Right cardiac atrium (tissue), 5 donors: ENCODE results near the gene EARS2. TPM values are rescaled to one million over a fixed set of nuclear protein-coding genes. Genes with fewer than 3 reads are reported as not detected.
A peak's percentile ranks its signal among the peaks of the same experiment; 100 is the strongest.

Experiments used
- ATAC-seq, 2 donors: fragments of 200-7000 bp; cut with Tn5 transposase; one replicate each; pipeline versions ENCODE4 v1.8.0 to v1.9.1; 2020; ENCODE audit warnings: moderate library complexity in 2 of 2, mild to moderate bottlenecking in 1 of 2
- DNase-seq, 3 donors: peaks; one replicate each; pipeline ENCODE4 v3.0.0-alpha.2; 2020
- H3K27ac ChIP-seq: one replicate; pipeline ENCODE4 v1.5.1; 2013; ENCODE audit warnings: mild to moderate bottlenecking, low read length, control low read depth, moderate library complexity
- H3K27me3 ChIP-seq: one replicate; pipeline ENCODE4 v1.6.1; 2013; ENCODE audit not compliant: control insufficient read depth, insufficient read depth
- H3K4me1 ChIP-seq: one replicate; pipeline ENCODE4 v1.6.1; 2013; ENCODE audit warnings: low read length; ENCODE audit not compliant: control insufficient read depth, insufficient read depth
- H3K4me3 ChIP-seq: one replicate; pipeline ENCODE4 v1.5.1; 2013; ENCODE audit warnings: low read length, control low read depth
- H3K9me3 ChIP-seq: one replicate; pipeline ENCODE4 v1.6.1; 2013; ENCODE audit warnings: low read length; ENCODE audit not compliant: control insufficient read depth
- WGBS: extraction: QIAGEN DNeasy Blood & Tissue Kit; methylation state at CpG from one replicate; pipeline ENCODE4 v1.1.7; 2013; 5-methylcytosine and 5-hydroxymethylcytosine counted together
- intact Hi-C, 4 donors: fragments of 100-400 bp; cut with DNase I; formaldehyde crosslinking; loops; one replicate each; pipeline versions ENCODE4 v1.11.0 to v1.14.0; 2022 to 2023
- polyA plus RNA-seq: library from polyadenylated mRNA; stranded (reverse); fragments of 200-250 nt; gene quantifications from one replicate; pipeline ENCODE4 v1.2.3, GENCODE V29; 2013
- total RNA-seq, 4 donors: library from RNA; stranded (reverse); fragmentation: NEBNext Ultra II Directional; extraction: Animal tissue kit (Norgen Biotek cat#: 25700); gene quantifications; one replicate each; pipeline ENCODE4 v1.2.1, GENCODE V29; 2021
- donor health status: healthy with polysubstance abuse.
- donor health status: DM: no; HTN: yes; CAD: no.
- donor health status: DM: no; HTN: no; CAD: no.
- donor health status: DM: no; HTN: yes; CAD: no; lungs with severe emphysema.
- donor health status: DM: yes; HTN: yes; CAD: no.

Gene EARS2
- total and polyA plus RNA-seq, 5 donors, result 11.0 to 18.2 (median 15.9) TPM

DNA sequence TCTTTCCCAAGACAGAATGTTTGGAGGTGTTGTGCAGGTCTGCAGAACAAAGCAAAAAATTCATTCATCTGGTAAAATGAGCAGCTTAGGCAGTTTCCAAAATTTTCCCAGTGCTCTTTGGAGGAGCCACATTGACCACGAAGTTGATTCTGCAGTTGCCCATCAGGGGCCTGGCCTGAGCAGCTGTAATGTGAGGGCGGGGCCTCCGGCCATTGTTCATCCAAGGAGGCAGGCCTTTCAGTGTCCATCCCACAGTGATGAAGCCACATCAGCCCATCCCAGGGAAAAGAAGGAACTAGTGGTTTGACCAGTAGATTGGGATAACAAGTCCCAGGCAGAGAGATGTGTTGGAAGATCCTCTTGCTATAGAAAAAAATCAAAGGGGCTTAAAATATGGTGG lies 10.5 kb upstream of the EARS2 start:
- Histone ChIP-seq H3K27ac (no peak overlapping the region), H3K27me3 (no peaks in the 10 kb centered on the region), H3K4me1 (peaks cover 5% of the 10 kb centered on the region), H3K9me3 (no peaks in the 10 kb centered on the region), H3K4me3 (no peak overlapping the region)
- no peak for DNase-seq
- 85% methylated on average over 3 of the region's 3 CpGs for WGBS
- no peak for ATAC-seq
- intact Hi-C loops, result no loop called here

DNA sequence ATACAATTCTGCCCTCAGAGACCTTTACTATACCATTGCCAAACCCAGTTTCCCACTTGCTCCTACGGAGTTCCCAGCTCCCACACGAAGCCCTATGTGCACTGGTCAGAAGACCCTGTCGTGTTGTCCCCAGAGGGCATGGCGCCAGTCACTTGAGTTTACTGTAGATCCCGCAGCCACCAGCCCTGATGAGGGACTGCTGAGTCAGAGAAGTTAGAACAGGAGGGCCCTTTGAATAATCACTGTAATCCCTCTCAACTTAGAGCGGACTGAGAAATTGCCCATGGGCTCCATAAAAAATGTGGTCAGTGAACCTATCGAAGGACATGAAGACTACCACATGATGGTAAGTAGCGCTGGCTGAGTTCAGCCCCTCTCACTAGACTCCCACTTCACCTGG lies 9.6 kb upstream of the EARS2 start:
- Histone ChIP-seq H3K4me3 (no peak overlapping the region), H3K27me3 (no peaks in the 10 kb centered on the region), H3K27ac (no peak overlapping the region), H3K9me3 (no peaks in the 10 kb centered on the region), H3K4me1 (peaks cover 5% of the 10 kb centered on the region)
- no peak for DNase-seq
- intact Hi-C loops, result no loop called here
- WGBS, result 94% methylated on average over 8 of the region's 8 CpGs
- no peak for ATAC-seq

DNA sequence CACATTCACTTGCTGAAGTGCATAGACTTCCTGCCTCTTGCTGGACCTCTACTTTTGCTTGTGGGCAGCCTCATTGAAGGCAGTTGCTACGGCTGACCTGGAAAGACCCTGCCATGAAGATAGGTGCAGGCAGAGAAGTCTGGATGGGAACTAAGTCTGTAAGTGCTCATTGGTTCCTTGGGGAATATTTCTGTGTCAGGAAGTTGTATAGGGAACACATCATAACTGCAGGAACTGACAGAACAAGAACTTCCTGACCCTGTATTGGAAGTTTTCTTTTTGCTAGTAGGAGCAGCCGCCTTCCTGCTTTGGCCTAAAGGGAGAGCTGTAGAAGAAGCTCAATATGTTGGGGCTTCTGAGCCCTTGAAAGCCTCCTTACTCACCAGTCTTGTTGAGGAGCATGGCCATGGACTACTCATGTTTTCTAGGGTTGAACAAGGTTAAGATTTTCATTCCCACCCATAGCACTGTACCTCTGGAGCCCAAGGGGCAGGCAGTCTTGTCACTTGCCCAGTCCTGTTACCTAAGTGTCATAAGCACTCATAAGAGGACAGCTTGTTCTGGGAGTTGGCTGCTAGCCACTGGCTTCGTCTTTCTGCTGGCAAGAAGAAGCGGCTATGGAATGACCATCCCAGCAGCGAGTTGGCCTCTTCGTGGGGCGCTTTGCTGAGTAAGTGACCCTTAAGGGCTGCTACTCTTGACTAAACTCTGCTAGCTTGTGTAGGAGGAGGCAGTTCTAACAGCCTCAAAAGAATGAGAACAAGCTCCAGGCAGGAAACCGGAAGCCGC lies 7.6 kb upstream of the EARS2 start:
- Histone ChIP-seq H3K4me3 (no peak overlapping the region), H3K27ac (peak overlapping the region; percentile 91), H3K27me3 (no peaks in the 10 kb centered on the region), H3K4me1 (peaks cover 5% of the 10 kb centered on the region), H3K9me3 (no peaks in the 10 kb centered on the region)
- DNase-seq, result peak; percentile 67 to 85 (median 81)
- 63% methylated on average over 9 of the region's 9 CpGs for WGBS
- intact Hi-C loops, result no loop called here
- ATAC-seq, result peak; percentile 71 to 75

DNA sequence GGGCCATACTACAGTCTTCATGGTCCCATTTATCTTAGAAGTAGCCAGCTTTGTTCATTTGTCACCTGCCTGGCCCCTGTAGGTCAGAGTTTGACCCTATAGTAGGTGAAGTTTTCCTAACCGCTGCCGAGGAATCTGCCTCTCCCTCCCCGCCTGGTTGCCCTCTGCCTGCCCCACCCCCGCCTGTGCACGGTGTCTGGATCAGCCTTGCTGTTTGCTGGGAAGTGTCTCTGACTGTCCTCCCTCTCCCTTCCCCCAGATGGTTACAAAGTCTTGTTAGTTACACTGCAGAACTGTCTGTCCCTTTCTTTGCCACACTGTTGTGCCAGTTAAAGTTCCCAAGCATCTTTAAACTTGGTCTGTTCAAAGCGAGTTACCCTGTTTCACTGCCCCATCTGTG lies 6.0 kb upstream of the EARS2 start:
- ATAC-seq, result no peak
- H3K4me3 ChIP-seq, result no peak overlapping the region
- no peak overlapping the region for H3K27ac ChIP-seq
- no peaks in the 10 kb centered on the region for H3K27me3 ChIP-seq
- 91% methylated on average over 6 of the region's 6 CpGs for WGBS
- no peak for DNase-seq
- intact Hi-C loops, result no loop called here
- peaks cover 9% of the 10 kb centered on the region for H3K4me1 ChIP-seq
- no peaks in the 10 kb centered on the region for H3K9me3 ChIP-seq

DNA sequence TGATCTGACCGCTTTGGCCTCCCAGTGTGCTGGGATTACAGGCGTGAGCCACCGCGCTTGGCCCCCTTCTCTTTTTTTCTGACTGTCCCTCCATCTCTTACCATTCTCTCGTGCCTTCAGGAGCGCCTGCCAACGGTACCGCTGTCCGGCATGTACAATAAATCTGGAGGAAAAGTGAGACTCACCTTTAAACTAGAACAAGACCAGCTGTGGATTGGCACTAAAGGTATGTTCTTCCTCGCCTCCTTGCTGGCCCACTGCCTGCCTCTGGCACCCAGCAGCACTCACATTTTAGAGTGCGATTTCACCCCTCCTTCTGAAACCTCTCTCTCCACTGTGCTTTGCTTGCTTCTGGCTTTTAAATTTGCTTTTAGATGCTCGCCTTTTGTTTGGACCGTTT lies 5.4 kb upstream of the EARS2 start:
- no peaks in the 10 kb centered on the region for H3K9me3 ChIP-seq
- no peak overlapping the region for H3K27ac ChIP-seq
- 94% methylated on average over 13 of the region's 13 CpGs for WGBS
- DNase-seq, result no peak
- no peak overlapping the region for H3K4me3 ChIP-seq
- no peaks in the 10 kb centered on the region for H3K27me3 ChIP-seq
- ATAC-seq, result no peak
- H3K4me1 ChIP-seq, result peaks cover 9% of the 10 kb centered on the region
- intact Hi-C loops, result no loop called here

DNA sequence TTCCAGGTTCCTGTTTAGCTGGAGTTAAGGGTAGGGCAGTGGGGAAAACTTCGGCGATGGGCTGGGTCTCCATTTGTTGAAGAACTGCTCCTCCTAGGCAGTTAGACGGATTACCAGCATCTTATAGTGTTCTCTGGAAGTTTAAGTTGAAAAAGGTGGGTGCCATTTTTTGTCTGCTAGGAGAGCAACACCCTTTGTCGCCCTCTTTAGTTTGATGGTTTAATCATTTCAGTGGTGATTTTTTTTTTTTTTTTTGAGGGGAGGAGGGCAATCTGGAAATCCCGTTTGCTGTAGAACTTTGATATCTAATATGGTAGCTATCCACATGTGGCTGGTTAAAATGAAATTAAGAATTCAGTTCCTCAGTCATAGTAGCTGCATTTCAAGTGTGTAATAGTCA lies 4.4 kb upstream of the EARS2 start:
- WGBS, result 78% methylated on average over 5 of the region's 5 CpGs
- Histone ChIP-seq H3K4me3 (no peak overlapping the region), H3K27me3 (no peaks in the 10 kb centered on the region), H3K27ac (no peak overlapping the region), H3K4me1 (peaks cover 9% of the 10 kb centered on the region), H3K9me3 (no peaks in the 10 kb centered on the region)
- ATAC-seq (no peak), DNase-seq (no peak)
- intact Hi-C loops, result no loop called here

DNA sequence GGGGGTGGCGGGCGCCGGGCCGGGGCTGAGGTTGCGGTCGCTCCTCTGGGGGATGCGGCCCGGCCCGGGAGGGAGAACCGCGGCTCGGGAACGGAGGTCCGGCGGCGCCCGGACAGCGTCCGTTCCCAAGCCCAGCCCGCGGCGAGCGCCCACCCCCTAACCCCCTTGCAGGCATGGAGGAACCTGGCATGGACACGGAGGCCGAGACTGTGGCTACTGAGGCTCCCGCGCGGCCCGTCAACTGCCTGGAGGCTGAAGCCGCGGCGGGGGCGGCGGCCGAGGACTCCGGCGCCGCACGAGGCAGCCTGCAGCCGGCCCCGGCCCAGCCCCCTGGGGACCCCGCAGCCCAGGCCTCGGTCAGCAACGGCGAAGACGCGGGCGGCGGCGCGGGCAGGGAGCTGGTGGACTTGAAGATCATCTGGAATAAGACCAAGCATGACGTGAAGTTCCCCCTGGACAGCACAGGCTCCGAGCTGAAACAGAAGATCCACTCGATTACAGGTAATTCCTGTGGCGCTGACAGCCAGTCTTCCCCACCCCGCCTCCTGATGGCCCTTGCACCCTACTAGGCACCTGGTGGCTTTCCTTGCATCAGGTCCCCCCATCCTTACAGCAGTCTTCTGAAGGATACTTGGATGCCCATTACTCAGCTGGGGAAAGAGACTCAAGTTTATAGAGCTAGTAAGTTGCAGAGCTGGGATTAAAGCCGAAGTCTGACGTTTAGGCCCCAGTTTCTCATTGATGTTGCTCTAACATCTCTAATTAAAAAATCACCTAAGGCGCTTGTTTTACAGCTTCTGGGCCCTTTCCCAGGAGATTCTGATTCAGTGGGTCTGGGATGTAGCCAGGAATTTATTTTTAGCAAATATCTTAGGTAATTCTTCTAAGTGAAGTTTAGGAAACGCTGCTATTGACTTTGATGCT lies 891 bp upstream of the EARS2 start:
- H3K27ac ChIP-seq, result peak overlapping the region; percentile 61
- 1% methylated on average over 60 of the region's 60 CpGs for WGBS
- no peak for DNase-seq
- no peak for ATAC-seq
- H3K4me3 ChIP-seq, result peak overlapping the region; percentile 76
- no peaks in the 10 kb centered on the region for H3K9me3 ChIP-seq
- H3K4me1 ChIP-seq, result peaks cover 6% of the 10 kb centered on the region
- H3K27me3 ChIP-seq, result no peaks in the 10 kb centered on the region
- intact Hi-C loops, result loop anchor here in 3 of 4 donors (2.0 to 5.0 kb wide), 2 partner anchors 39 kb away; partner anchors contain the start of gene NDUFAB1 (in 3 of the 3)

DNA sequence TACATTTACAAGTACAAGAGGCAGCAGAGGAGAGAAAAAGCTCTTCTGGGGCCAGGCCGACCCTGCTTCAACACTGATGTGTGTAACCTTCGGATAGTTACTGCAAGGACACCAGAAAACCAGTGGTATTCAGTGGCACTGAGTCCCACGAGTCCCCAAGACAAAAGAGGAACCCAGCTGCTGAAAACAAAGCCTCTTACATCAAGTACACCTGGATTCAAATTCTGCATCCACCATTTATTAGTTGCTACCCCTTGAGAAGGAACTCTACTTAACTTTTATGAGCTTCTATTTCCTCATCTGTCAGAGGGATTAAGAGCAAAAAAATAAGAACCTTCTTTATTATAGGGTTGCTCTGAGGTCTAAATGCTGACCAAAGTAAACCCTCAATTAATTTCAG lies 2.6 kb downstream of the EARS2 start:
- no peaks in the 10 kb centered on the region for H3K27me3 ChIP-seq
- 85% methylated on average over 3 of the region's 3 CpGs for WGBS
- intact Hi-C loops, result no loop called here
- ATAC-seq, result no peak
- peaks cover 5% of the 10 kb centered on the region for H3K4me1 ChIP-seq
- DNase-seq, result no peak
- H3K4me3 ChIP-seq, result no peak overlapping the region
- H3K27ac ChIP-seq, result no peak overlapping the region
- no peaks in the 10 kb centered on the region for H3K9me3 ChIP-seq

DNA sequence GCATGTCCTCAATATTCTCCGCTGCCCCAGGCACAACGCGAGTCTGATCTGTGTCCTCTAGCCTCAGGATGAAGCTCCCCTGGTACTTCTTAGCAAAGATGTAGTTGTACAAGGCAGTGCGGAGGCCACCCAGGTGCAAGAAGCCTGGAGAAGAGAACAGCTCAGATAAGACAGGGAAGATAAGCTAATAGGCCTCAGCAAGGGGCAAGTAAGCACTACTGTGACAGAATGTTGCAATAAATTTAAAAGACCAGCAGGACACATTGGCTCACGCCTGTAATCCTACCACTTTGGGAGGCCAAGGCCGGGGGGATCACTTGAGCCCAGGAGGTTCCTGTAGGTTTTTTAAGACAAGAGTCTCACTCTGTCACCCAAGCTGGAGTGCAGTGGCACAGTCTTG lies 5.0 kb downstream of the EARS2 start:
- H3K27ac ChIP-seq, result no peak overlapping the region
- peaks cover 2% of the 10 kb centered on the region for H3K4me1 ChIP-seq
- DNase-seq (no peak), ATAC-seq (no peak)
- no peaks in the 10 kb centered on the region for H3K9me3 ChIP-seq
- H3K4me3 ChIP-seq, result no peak overlapping the region
- WGBS, result 83% methylated on average over 6 of the region's 6 CpGs
- intact Hi-C loops, result no loop called here
- no peaks in the 10 kb centered on the region for H3K27me3 ChIP-seq

DNA sequence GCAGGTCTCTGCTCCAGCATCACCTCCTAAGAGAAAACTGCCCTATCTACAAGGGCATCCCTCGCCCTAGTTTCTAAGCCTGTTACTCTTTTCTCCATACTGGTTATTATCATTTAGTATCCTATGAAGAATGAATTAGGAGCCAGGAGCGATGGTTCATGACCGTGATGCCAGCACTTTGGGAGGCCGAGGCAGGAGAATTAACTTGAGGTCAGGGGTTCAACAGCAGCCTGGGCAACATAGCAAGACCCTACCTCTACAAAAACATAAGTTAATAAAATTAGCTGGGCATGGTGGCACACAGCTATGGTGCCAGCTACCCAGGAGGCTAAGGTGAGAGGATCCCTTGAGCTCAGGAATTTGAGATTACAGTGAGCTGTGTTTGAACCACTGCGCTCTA lies 7.2 kb downstream of the EARS2 start:
- no peaks in the 10 kb centered on the region for H3K4me1 ChIP-seq
- WGBS, result 98% methylated on average over 5 of the region's 5 CpGs
- H3K27me3 ChIP-seq, result no peaks in the 10 kb centered on the region
- no peak for DNase-seq
- no peaks in the 10 kb centered on the region for H3K9me3 ChIP-seq
- no peak overlapping the region for H3K27ac ChIP-seq
- no peak for ATAC-seq
- intact Hi-C loops, result no loop called here
- H3K4me3 ChIP-seq, result no peak overlapping the region

DNA sequence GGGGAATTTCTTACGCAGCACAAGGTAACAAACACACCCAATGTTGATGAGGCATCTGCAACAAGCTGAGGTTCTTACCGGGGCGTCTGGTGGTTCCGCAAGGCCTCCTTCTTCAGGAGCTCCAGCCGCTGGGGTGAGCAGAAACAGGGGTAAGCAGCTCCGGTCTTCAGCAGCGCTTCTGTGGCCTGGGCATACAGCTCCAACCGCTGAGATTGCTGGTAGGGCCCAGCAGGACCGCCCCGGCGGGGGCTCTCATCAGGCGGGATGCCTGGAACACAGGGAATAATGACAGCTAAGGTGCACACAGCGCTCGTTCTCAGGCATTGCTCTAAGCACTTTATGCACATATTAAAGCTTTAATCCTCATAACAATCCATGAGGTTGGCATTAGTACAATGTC lies 12.7 kb downstream of the EARS2 start:
- intact Hi-C loops, result no loop called here
- no peak for DNase-seq
- ATAC-seq, result no peak
- 94% methylated on average over 14 of the region's 14 CpGs for WGBS
- Histone ChIP-seq H3K4me3 (no peak overlapping the region), H3K4me1 (no peaks in the 10 kb centered on the region), H3K27me3 (no peaks in the 10 kb centered on the region), H3K27ac (no peak overlapping the region), H3K9me3 (no peaks in the 10 kb centered on the region)
